Neural crest cell (in vitro differentiated cells): Measurements from ENCODE around the gene RBFOX1. TPM values are rescaled to one million over a fixed set of nuclear protein-coding genes. Genes with fewer than 3 reads are reported as not detected.

ENCODE experiments used
- DNase-seq: peaks from one replicate; pipeline ENCODE4 v3.0.0; 2021; ENCODE audit warnings: low read depth, mixed read lengths, low spot score
- H3K27ac Mint-ChIP-seq: one replicate; pipeline ENCODE4 v1.8.0; 2021; ENCODE audit warnings: mild to moderate bottlenecking, mixed read lengths; ENCODE audit not compliant: unreplicated experiment
- H3K27me3 Mint-ChIP-seq: 2 replicates; pipeline ENCODE4 v1.8.0; 2021; ENCODE audit warnings: low read depth, mild to moderate bottlenecking, mixed read lengths
- H3K36me3 Mint-ChIP-seq: 2 replicates; pipeline ENCODE4 v1.8.0; 2021; ENCODE audit warnings: low read depth, mild to moderate bottlenecking, mixed read lengths
- H3K4me1 Mint-ChIP-seq: 2 replicates; pipeline ENCODE4 v1.8.0; 2021; ENCODE audit warnings: mixed read lengths
- H3K4me3 Mint-ChIP-seq: one replicate; pipeline ENCODE4 v1.8.0; 2021; ENCODE audit warnings: mild to moderate bottlenecking, mixed read lengths
- H3K9me3 Mint-ChIP-seq: 2 replicates; pipeline ENCODE4 v1.8.0; 2021; ENCODE audit warnings: mixed read lengths
- CTCF ChIP-seq: fragments of 200-600 bp; sonication (generic); conservative IDR thresholded peaks from 2 replicates; pipeline ENCODE4 v1.5.0; 2021; ENCODE audit warnings: antibody characterized with exemption, mild to moderate bottlenecking
- total RNA-seq: library from RNA; stranded (reverse); gene quantifications from 2 replicates; pipeline ENCODE4 v1.2.1, GENCODE V29; 2021

The RBFOX1 gene
- total RNA-seq, 1 donor from 2014 or later: 1.4 TPM

GRCh38 chr16:7373776-7374175, 41.1 kb downstream of the RBFOX1 start:
- Mint-ChIP-seq H3K36me3 (no peaks in the 10 kb centered on the region), H3K4me3 (no peak overlapping the region), H3K27me3 (peaks cover 3% of the 10 kb centered on the region), H3K27ac (no peak overlapping the region), H3K4me1 (no peaks in the 10 kb centered on the region), H3K9me3 (no peaks in the 10 kb centered on the region)
- no peak for DNase-seq
- no peak for TF ChIP-seq CTCF

GRCh38 chr16:7374614-7375174, 42.0 kb downstream of the RBFOX1 start:
- Mint-ChIP-seq H3K4me1 (no peaks in the 10 kb centered on the region), H3K9me3 (no peaks in the 10 kb centered on the region), H3K36me3 (no peaks in the 10 kb centered on the region), H3K27me3 (peaks cover 3% of the 10 kb centered on the region), H3K4me3 (no peak overlapping the region), H3K27ac (no peak overlapping the region)
- no peak for TF ChIP-seq CTCF
- no peak for DNase-seq

- no peak for TF ChIP-seq CTCF
- no peak overlapping the region for H3K27ac Mint-ChIP-seq
- no peaks in the 10 kb centered on the region for H3K9me3 Mint-ChIP-seq
These were observed 43.6 kb downstream of the RBFOX1 start for GRCh38 chr16:7376227-7376626.

GRCh38 chr16:7377231-7377630, 44.6 kb downstream of the RBFOX1 start:
- Mint-ChIP-seq H3K9me3 (no peaks in the 10 kb centered on the region), H3K36me3 (no peaks in the 10 kb centered on the region), H3K27ac (no peak overlapping the region), H3K4me3 (no peak overlapping the region), H3K4me1 (no peaks in the 10 kb centered on the region), H3K27me3 (peaks cover 5% of the 10 kb centered on the region)
- no peak for DNase-seq
- TF ChIP-seq CTCF: no peak

More at GRCh38 chr16:7376227-7376626, 43.6 kb downstream of the RBFOX1 start:
- no peaks in the 10 kb centered on the region for H3K36me3 Mint-ChIP-seq
- no peak for DNase-seq
- peaks cover 5% of the 10 kb centered on the region for H3K27me3 Mint-ChIP-seq
- H3K4me1 Mint-ChIP-seq: no peaks in the 10 kb centered on the region
- no peak overlapping the region for H3K4me3 Mint-ChIP-seq

GRCh38 chr16:7378024-7378695, 45.5 kb downstream of the RBFOX1 start:
- Mint-ChIP-seq H3K27me3 (peaks cover 5% of the 10 kb centered on the region), H3K9me3 (no peaks in the 10 kb centered on the region), H3K27ac (no peak overlapping the region), H3K4me1 (no peaks in the 10 kb centered on the region), H3K4me3 (no peak overlapping the region), H3K36me3 (no peaks in the 10 kb centered on the region)
- no peak for DNase-seq
- TF ChIP-seq CTCF: no peak
